Measurements from ENCODE around the gene XAF1.
"Not testable (repeated sequence)": the region's sequence is repeated elsewhere in the genome, so short reads cannot be mapped to it uniquely, and the experiment has no call there.

Gene XAF1, protein sequence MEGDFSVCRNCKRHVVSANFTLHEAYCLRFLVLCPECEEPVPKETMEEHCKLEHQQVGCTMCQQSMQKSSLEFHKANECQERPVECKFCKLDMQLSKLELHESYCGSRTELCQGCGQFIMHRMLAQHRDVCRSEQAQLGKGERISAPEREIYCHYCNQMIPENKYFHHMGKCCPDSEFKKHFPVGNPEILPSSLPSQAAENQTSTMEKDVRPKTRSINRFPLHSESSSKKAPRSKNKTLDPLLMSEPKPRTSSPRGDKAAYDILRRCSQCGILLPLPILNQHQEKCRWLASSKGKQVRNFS

DNA sequence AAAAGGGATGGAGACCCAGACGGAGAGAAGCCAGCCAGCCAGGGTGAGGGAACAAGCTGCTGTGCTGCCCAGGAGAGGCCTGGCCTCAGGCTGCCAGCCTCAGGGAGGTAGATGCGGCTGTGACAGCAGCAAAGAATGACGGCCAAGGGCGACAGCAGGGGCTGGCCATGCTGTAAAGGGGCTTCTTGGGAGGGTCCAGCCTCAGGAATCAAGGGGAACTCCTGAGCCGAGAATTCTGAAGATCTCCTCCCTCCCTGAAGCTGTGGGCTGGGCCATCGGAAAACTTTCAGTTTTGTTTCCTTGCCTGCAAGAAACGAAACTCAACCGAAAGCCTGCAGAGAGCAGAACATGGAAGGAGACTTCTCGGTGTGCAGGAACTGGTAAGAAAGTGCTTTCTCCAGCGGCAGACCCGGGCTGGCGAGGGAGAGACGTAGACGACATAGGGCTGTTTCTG is at the start of gene XAF1:
XAF1 (plus strand) TSS at position 316 of the 454 bp plus-strand sequence; CDS start at position 349, 33 bp downstream.
- DNase-seq: no peak

DNA sequence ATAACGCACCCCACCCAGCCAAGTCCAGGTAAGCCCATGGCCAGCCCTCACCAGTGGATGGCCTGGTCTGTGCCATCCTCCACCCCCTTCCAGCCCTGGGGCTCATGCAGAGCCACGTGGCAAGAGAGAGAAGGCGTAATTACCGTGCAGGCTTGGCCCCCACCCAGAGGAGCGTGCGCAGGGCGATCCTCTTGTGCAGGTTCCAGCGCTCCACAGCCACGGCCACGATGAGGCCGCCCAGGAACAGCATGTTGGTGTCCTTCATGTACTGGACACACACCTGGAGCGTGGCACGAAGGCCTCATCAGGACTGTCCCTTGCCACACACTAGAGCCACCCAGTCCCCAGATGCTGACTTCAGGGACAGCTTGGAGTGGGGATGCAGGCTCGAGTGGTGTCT is 49.3 kb upstream of the XAF1 start:
- DNase-seq: no peak

DNA sequence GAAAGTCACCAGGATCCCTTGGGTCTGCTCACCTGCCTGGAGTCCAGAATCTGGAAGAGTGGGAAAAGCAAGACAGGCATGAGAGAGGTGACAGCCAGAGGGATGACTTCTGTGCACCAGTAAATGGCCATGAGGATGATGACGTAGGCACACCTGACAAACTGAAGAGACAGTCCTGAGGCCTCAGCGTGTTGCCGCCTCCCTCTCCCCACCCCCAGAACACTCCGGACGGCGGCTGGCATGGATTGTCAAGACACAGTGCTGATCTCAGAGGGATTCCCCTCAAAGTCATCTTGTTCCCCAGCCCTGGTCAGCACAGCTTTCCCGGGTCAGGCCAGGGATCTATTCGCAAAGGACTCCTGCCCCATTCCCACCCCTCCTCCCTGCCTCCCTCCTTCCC is 48.9 kb upstream of the XAF1 start:
- no peak for DNase-seq

DNA sequence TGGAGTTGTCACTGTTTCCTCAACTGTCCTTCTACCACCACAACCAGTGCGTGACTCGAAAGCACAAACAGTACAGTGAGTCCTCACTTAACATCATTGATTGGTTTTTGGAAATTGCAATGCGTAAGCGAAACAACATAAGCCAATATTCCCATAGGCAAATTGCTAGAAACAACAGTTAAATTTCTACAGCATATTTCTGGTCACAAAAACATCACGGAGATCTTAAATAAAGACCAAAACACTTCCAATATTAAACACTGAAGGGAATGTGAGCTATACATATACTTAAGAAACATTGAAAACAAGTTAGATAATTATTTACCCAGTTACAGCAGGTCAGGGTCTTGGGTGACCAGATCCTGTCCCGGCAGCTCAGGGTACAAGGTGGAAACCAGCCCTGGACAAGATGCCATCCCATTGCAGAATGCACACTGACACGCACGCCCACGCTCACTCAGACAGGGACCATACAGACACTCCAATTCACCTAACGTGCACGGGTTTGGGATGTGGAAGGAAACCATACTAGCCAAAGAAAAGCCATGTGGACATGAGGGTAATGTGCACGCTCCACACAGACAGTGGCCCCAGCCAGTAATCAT is 47.4 kb upstream of the XAF1 start:
- DNase-seq: no peak

DNA sequence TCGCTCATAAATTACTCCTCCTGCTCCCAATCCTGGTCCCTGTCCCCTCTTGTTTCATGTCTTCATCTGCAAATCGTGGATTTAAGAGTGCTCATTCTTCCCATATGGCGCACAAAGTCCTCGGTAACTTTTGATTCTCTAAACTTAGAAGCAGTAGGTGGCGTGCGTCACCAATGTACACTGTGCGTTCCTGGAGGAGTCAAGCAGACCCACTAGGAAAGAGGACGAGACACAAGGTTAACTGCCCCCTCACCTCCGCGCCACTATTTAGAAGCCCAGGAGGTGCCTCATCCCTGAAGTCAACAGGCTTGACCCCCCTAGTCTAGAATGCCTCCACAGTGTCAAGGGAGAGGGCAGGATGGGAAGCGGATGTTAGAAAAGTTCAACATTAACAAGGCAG is 45.5 kb upstream of the XAF1 start:
- DNase-seq: no peak

DNA sequence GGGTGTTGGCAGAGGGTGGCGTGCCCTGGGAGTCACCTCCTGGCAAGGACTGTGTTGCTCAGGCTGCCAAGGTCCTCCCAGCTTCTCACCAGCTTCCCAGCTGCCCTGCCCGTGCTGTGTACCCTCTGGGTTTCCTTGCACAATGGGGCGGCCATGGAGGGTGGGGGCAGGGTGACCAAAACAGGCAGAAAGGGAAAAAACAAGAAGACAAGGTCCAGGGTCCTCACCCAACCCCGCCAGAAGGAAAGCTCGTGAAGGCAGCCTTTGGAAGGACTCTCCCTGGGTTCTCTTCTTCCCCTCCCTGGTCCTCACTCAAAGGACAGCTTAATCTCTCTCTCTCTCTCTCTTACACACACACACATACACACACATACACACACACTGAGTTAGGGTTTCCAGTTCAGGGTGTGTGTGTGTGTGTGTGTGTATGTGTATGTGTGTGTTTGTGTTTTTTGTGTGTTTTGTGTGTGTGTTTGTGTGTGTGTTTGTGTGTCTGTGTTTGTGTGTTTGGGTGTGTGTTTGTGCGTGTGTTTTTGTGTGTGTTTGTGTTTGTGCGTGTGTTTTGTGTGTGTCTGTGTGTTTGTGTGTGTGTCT is 44.7 kb upstream of the XAF1 start:
- DNase-seq: no peak

DNA sequence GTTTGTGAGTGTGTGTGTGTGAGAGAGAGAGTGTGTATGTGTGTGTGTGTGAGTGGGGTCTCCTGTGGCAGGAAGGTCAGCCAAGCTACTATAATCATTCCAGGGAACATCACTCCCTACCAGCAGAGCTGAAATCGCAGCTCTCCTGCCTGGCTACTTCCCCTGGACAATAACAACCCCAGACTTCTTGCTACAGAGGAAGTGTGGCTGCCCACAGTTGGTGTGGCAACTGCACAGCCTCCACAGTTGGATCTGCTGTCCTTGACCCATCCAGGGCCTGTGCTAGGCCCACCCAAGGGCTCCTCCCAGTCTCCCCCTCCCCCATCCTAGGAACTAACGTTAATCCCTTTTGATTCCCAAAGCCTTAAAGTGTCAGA is 44.2 kb upstream of the XAF1 start:
- DNase-seq: no peak

DNA sequence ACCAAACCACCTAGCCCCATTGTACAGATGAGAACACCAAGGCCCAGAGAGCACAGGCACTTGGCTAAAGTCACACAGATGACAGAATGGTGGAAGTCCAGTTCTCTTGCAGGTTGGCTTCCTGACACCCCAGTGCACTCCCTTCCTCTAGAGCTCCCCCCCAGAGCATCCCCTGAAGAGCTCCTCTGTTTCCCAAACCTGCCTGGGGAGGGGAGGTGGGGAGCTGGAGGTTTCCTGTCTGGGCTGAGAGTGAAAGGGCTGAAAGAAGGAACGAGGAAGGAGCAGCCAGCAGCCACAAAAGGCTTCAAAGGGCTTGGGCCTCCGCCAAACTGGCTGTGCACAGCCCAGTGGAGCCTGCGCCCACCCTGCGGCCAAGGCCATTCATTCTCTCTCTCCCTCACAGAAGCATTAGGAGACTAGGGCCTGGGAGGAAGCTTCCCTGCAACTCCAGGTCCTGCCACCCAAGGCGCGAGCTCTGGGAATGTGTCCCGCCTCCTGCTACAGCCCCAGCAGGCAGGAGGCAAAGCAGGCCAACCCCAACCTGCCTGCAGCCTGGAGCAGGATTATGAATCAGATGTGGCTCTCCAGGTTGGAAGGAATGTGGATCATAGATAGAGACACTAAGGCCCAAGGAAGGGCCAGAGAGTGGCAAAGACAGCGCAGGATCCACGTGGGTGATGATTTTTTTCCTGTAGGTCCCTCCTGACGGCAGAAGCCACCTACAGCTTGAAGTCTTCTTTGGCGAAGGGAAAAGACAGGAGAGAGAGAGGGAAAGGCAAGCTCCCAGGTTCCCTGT is 43.6 kb upstream of the XAF1 start:
- no peak for DNase-seq

DNA sequence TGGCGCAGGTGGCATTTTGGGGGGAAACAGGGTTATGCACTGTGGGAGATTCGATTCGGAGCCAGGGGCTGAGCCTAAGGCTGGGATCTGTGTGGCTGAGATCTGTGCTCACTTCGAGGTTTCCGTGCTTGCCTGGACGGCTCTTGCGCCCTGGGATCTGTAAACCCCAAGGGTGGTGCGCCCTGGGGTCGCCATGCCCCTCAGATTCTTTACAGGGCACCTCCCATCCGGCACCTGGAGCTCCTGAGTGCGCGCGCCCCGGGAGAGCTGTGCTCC is 43.1 kb upstream of the XAF1 start:
- no peak for DNase-seq

DNA sequence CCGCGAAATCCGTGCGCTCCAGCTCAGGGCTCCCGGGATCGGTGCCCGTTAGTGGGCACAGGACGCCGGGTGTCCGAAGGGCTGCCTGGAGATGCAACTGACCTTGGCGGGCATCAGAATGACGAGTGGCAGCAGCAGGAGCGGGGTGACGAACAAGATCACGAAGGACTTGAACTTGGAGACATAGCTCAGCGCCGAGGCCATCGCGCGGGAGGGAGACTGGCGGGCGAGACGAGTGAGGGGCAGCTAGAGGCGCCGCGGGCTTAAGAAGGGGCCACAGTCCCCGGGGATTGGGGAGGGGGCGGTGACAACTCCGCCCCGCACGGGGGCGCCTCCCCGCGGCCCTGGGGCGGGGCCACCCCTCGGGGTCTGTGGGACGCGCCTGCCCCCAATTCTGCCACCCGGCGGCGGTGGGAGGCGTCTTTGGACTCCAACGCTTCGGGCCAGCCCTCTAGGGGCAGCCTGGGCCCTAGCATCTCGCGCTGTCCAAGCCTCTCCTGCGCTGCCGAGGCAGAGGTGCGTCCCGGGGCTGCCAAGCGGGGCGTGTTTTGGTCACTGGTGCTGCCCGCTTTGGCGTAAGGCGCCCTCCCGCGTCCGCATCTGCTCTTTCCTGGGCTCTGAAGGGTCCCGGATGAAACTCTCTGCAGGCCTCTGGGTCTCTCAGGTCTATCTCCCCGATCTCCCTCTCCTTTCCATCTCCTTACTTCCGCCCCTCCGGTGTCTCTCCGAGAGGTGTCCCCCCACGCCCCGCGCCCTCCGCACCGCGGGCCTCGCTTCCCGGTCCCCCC is 42.5 kb upstream of the XAF1 start, which contains the start of gene SLC13A5:
SLC13A5 (minus strand) TSS at position 240 of the 788 bp plus-strand sequence; CDS start at position 204, 36 bp downstream.
- no peak for DNase-seq

DNA sequence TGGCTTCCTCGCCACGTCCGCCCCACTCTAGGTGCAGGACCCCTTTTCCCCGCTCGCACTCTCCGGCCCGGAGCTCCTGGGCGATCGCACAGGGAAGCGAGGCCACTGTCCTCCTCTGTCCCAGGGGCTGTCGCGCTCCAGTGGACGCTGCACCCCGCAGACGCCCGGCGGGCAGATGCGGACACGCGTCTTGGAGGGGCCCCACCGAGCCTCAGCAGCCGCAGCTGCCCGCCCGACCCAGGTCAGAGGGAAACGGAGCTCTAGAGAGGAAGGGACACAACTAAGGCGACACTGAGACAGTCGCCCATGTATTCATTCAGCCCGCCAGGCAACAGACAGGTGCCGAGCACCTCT is 42.0 kb upstream of the XAF1 start:
- no peak for DNase-seq

DNA sequence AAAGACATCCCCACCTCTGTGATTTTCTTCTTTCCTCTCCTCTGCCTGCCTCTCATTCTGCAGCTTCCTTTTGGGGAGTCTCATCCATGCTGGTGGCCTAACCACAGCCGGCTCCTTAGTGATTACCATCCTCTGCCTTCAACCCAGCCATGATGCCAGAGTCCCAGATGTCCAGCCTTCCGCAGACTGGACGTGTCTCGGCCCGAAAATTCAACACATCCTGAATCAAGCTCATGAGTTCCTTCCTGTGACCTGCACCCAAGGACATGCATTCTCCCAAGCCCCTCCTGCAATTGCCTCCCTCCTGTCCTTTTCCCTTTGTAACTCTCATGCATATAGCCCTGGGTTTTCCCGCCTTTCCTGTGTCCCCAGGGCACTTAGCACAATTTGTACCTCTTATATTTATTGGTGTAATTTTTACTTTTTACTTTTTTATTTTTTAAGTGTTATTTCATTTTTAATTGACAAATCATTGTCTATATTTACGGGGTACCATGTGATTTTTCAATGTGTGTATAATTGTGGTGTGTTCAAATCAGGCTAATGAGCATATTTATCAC is 41.5 kb upstream of the XAF1 start:
- DNase-seq: no peak

DNA sequence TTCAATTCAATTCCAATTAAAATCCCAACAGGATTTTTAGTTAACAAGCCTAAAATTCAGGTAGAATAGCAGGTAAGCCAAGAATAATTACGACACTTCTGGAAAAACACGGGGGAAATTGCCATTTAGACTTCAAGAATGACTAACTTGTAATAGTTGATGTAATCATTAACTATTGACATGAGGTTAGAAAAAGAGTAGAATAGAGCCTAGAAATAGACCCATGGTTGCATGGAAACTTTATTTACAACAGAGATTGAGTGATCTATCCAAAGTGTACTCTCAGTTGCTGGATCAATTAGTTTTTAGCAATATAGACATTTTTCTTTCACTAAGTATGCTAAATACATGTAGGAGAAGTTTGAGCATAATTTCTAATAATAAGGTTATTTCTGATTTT is 39.1 kb upstream of the XAF1 start:
- no peak for DNase-seq

DNA sequence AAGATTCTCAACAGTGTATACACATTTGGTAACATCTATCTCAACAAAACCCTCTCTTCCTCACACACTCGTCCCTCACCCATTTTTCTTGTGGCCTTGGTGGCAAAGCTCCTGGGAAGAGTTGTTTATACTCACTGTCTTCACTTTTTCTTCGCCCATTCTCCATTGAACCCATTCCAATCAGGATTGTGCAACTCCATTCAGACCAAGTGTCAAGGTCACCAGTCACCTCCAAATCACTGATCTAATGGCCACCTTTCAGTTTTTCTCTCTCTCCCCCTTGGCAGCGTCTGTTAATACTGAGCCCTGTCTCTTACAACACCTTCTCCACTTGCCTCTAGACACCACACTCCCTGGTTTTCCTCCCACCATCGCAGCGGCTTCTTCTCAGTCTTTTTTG is 34.1 kb upstream of the XAF1 start:
- no peak for DNase-seq

DNA sequence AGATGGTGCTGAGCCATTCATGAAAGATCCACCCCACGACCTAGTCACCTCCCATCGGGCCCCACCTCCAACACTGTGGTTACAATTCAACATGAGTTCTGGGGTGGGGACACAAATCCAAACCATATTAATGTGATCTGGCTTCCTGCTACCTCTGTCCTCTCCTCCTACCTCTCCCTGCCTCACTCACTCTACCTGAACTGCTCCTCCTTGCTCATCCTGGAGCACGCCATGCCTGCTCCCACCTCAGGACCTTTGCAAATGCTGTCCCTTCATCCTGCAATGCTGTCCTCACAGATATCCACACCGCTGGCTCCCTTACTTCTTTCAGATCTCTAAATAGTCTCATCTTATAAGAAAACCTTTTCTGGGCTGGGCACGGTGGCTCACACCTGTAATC is 31.8 kb upstream of the XAF1 start:
- no peak for DNase-seq

DNA sequence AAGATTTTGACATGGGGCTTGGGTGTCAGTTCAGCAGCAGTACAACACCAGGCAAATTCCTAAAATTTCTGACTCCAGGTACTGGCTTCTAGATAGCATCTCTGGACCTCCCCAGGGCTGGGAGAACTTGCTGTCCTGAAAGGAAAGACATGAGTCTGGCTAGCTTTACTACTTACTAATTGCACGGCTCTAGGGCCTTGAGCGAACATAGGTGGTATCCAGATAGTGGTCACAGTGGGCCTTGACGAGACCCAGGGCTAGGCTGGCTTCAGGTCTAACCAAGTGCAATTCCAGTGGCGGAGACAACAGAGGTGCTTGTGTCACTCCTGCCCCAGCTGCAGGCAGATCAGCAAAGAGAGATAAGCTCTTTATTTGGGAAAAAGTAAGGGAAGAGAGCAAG is 26.3 kb upstream of the XAF1 start:
- DNase-seq: no peak

DNA sequence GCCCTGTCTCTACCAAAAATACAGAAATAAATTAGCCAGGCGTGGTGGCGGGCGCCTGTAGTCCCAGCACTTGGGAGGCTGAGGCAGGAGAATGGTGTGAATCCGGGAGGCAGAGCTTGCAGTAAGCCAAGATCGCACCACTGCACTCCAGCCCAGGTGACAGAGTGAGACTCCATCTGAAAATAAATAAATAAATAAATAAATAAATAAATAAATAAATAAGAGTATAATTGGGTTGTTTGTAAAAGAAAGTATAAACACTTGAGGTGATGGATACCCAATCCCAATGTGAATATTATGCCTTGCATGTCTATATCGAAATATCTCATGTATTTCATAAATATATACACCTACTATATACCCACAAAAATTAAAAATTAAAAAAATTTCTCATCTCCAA is 9.2 kb upstream of the XAF1 start:
- DNase-seq: not testable (repeated sequence)

DNA sequence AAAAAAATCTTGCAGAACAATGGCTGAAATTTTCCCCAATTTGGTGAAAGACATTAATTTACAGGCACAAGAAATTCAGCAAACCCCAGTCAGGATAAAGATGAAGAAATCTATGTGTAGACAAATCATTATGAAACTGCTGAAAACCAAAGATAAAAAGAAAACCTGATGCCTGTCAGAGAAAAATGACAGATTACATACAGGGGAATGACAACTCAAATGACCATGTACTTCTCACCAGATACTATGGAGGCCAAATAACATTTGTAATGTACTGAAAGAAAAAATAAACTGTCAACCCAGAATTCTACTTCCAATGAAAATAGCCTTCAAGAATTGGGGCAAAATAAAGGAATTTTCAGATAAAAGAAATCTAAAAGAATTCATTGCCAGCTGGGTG is 7.2 kb upstream of the XAF1 start:
- DNase-seq: no peak

DNA sequence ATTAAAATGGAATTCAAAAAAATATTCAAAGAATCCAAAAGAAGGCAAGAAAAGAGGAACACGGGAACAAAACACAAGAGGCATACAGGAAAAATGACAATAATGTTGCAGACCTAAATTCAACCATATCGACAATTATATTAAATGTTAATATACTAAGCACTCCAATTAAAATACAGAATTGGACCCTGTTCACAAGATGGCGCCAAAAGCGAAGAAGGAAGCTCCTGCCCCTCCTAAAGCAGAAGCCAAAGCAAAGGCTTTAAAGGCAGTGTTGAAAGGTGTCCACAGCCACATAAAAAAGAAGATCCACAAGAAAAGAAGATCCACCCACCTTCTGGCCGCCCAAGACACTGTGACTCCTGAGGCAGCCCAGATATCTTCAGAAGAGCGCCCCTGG is 6.3 kb upstream of the XAF1 start:
- no peak for DNase-seq

DNA sequence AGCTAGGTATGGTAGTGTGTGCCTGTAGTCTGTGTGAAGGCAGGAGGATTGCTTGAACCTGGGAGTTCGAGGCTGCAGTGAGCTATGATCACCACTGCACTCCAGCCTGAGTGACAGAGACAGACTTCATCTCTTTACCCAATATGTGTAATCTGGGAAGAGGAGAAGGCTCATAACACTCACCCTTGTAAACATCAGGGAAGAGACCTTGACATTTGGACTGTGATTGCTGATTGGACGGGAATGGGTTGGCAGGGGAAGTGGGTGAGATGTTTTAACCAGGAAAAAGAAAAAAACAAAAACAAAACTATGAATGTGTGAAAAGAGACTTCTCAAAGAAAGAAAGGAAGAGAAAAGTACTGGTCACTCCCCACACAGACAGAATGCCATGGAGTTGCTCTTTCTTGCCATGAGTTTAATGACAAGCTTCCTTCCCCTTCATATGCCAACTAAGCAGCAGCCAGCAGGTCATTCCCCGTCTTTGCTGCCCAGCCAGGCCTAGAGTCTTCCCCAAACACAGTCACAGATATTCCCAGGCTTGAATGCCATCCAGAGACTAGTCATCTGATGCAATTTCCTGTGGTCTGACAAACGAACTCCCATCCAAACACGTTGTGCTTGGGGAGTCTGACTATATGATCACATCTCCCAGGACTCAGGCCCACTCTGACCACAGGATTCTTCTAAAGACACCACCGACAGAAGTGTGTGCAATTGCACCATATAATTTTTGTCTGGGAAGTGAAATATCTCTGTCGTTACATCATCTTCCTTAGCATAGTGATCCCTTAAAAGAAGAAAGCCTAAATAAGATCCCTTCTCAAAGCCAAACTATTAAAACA is 3.6 kb upstream of the XAF1 start:
- no peak for DNase-seq

DNA sequence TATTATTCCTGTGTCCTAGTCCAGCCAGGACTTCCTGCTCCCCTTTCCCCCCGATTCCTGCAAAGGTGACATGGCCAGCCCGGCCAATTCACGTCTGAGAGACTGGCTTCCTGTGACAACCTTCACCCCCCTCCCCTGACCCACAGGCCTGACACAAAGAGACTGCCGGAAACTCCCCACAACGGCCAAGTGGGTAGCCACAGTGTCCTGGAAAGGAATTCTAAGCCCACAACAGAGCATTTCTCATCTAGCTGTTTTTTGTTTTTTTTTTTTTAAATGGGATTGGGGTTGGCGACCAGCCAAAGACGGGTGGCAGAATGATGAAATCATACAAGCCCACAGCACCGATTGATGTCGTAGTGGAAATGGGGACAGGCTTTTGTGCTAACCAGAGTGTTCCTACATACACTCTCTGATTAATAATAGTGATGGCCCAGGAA is 2.8 kb upstream of the XAF1 start:
- no peak for DNase-seq

DNA sequence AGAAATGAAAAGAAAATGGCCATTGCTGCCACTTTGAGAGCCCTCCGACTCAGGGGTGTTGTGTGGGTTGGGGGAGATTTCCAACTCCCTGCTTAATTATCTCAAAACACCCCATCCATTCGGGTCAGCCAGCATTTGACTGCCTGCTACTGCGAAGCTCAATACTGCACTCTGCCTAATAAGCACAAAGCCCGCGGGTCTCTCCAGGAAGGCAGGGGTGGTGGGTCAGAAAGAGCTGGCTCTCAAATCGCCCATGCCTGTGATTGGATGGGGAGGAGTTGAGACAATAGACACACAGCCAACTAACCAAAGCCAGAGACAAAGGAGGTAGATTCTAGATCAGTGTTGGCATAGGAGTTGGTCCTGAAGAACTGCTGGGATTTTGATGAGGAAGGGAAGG is 2.3 kb upstream of the XAF1 start:
- no peak for DNase-seq
